IMR-90 (cell line): ENCODE data around the gene TMEM200A. TPM values are rescaled to one million over a fixed set of nuclear protein-coding genes. Genes with fewer than 3 reads are reported as not detected.

ENCODE experiments used
- ATAC-seq: fragments of 200-7000 bp; cut with Tn5 transposase; 2 replicates; pipeline ENCODE4 v1.9.1; 2020; ENCODE audit warnings: low read depth, mild to moderate bottlenecking, moderate library complexity
- BruUV-seq: library from RNA; stranded (reverse); fragments of 400-500 nt; replicated peaks from 2 replicates; lab custom pipeline; 2021; lab: Mats Ljungman, UMichigan
- CTCF ChIA-PET: fragments of 300-600 bp; formaldehyde crosslinking; extraction: SDS; loops from one replicate; lab custom pipeline; 2021; ENCODE audit warnings: antibody characterized with exemption; lab: Yijun Ruan, JAX
- POLR2A ChIA-PET: fragments of 300-600 bp; sonication (Branson Sonifier 250); formaldehyde crosslinking; loops from one replicate; lab custom pipeline; 2022; ENCODE audit warnings: antibody characterized with exemption; ENCODE audit not compliant: unreplicated experiment; lab: Charles Lee
- DNase-seq: peaks from one replicate; pipeline ENCODE4 v3.0.0; 2013
- H2AFZ ChIP-seq: replicated peaks from 2 replicates; pipeline ENCODE3; 2013; ENCODE audit warnings: low read length, mild to moderate bottlenecking; ENCODE audit not compliant: poor library complexity
- H2AK5ac ChIP-seq: 2 replicates; pipeline ENCODE4 v1.6.1; 2013; ENCODE audit warnings: low read depth, low read length, inconsistent platforms
- H2AK9ac ChIP-seq: replicated peaks from 2 replicates; pipeline ENCODE3; 2013; ENCODE audit warnings: mild to moderate bottlenecking, low read depth, low read length, moderate library complexity; ENCODE audit not compliant: poor library complexity
- H2BK120ac ChIP-seq: 2 replicates; pipeline ENCODE4 v1.6.1; 2013; ENCODE audit warnings: low read depth, low read length, inconsistent platforms
- H2BK15ac ChIP-seq: 3 replicates; pipeline ENCODE4 v1.6.1; 2013; ENCODE audit warnings: low read depth, low read length, inconsistent platforms
- H2BK20ac ChIP-seq: 2 replicates; pipeline ENCODE4 v1.6.1; 2013; ENCODE audit warnings: low read depth, mild to moderate bottlenecking, inconsistent platforms, low read length, moderate library complexity
- H2BK5ac ChIP-seq: 2 replicates; pipeline ENCODE4 v1.6.1; 2013; ENCODE audit warnings: mild to moderate bottlenecking, low read depth, low read length, inconsistent platforms; ENCODE audit not compliant: poor library complexity, severe bottlenecking
- H3K14ac ChIP-seq: replicated peaks from 2 replicates; pipeline ENCODE4 v1.6.1; 2013; ENCODE audit warnings: low read depth, low read length, inconsistent platforms
- H3K18ac ChIP-seq: 2 replicates; pipeline ENCODE4 v1.6.1; 2013; ENCODE audit warnings: low read depth, low read length, control low read depth
- H3K23ac ChIP-seq: 2 replicates; pipeline ENCODE4 v1.6.1; 2013; ENCODE audit warnings: low read depth, low read length, inconsistent platforms
- H3K27ac ChIP-seq: 2 replicates; pipeline ENCODE4 v1.5.1; 2013; ENCODE audit warnings: mild to moderate bottlenecking, control low read depth, low read length; ENCODE audit not compliant: insufficient read depth
- H3K27me3 ChIP-seq: 2 replicates; pipeline ENCODE4 v1.6.1; 2013; ENCODE audit warnings: low read length; ENCODE audit not compliant: control insufficient read depth, insufficient read depth
- H3K36me3 ChIP-seq: 2 replicates; pipeline ENCODE4 v1.6.1; 2013; ENCODE audit warnings: low read length, mixed read lengths; ENCODE audit not compliant: control insufficient read depth, insufficient read depth
- H3K4ac ChIP-seq: 2 replicates; pipeline ENCODE4 v1.6.1; 2013; ENCODE audit warnings: low read depth, low read length, inconsistent platforms
- H3K4me1 ChIP-seq: 2 replicates; pipeline ENCODE4 v1.6.1; 2013; ENCODE audit warnings: low read length, mixed read lengths; ENCODE audit not compliant: control insufficient read depth, insufficient read depth
- H3K4me2 ChIP-seq: 2 replicates; pipeline ENCODE4 v1.6.1; 2013; ENCODE audit warnings: low read depth, mild to moderate bottlenecking, control low read depth, low read length, moderate library complexity
- H3K4me3 ChIP-seq: 2 replicates; pipeline ENCODE4 v1.5.1; 2013; ENCODE audit warnings: low read depth, mild to moderate bottlenecking, control low read depth, low read length, moderate library complexity; ENCODE audit not compliant: insufficient read depth
- H3K56ac ChIP-seq: 2 replicates; pipeline ENCODE4 v1.6.1; 2013; ENCODE audit warnings: low read length, inconsistent platforms; ENCODE audit not compliant: insufficient read depth; ENCODE audit errors: extremely low read depth
- H3K79me1 ChIP-seq, 2 experiments: 2 replicates each; pipeline ENCODE4 v1.6.1; 2013; ENCODE audit warnings: low read length in 2 of 2, inconsistent platforms in 1 of 2, low read depth in 1 of 2
- H3K9ac ChIP-seq: 2 replicates; pipeline ENCODE4 v1.6.1; 2013; ENCODE audit warnings: low read depth, low read length, control low read depth
- H3K9me1 ChIP-seq: 2 replicates; pipeline ENCODE4 v1.6.1; 2013; ENCODE audit warnings: low read length, inconsistent platforms; ENCODE audit not compliant: insufficient read depth
- H3K9me3 ChIP-seq: 2 replicates; pipeline ENCODE4 v1.6.1; 2013; ENCODE audit warnings: low read length; ENCODE audit not compliant: control insufficient read depth, insufficient read depth
- H4K20me1 ChIP-seq: 2 replicates; pipeline ENCODE4 v1.6.1; 2013; ENCODE audit warnings: low read length, inconsistent platforms; ENCODE audit not compliant: insufficient read depth
- H4K5ac ChIP-seq: 2 replicates; pipeline ENCODE4 v1.6.1; 2013; ENCODE audit warnings: mild to moderate bottlenecking, low read depth, low read length, control low read depth
- H4K8ac ChIP-seq, 2 experiments: 2 replicates each; pipeline ENCODE4 v1.6.1; 2013; ENCODE audit warnings: low read depth in 2 of 2, low read length in 2 of 2, control low read depth in 1 of 2, inconsistent platforms in 1 of 2
- H4K91ac ChIP-seq: 2 replicates; pipeline ENCODE4 v1.6.1; 2013; ENCODE audit warnings: low read depth, low read length, inconsistent platforms; ENCODE audit not compliant: insufficient read depth
- BHLHE40 ChIP-seq: fragments of 150-350 bp; IDR thresholded peaks from 2 replicates; pipeline ENCODE4 v1.6.1; 2016; ENCODE audit warnings: mild to moderate bottlenecking, low read depth, low read length
- CEBPB ChIP-seq: IDR thresholded peaks from 2 replicates; pipeline ENCODE4 v1.6.1; 2012; ENCODE audit warnings: low read depth, low read length, improper control_type of control experiment
- CHD1 ChIP-seq: IDR thresholded peaks from 2 replicates; pipeline ENCODE4 v1.6.1; 2012; ENCODE audit warnings: low read depth, low read length, improper control_type of control experiment
- ELK1 ChIP-seq: fragments of 150-350 bp; IDR thresholded peaks from 2 replicates; pipeline ENCODE4 v1.6.1; 2016; ENCODE audit warnings: low read depth, mild to moderate bottlenecking, low read length, moderate library complexity, borderline replicate concordance
- FOS ChIP-seq: fragments of 150-350 bp; IDR thresholded peaks from 2 replicates; pipeline ENCODE4 v1.6.1; 2016; ENCODE audit warnings: low read depth, low read length
- MAFK ChIP-seq: IDR thresholded peaks from 2 replicates; pipeline ENCODE4 v1.6.1; 2012; ENCODE audit warnings: low read depth, low read length, improper control_type of control experiment
- MAZ ChIP-seq: IDR thresholded peaks from 2 replicates; pipeline ENCODE4 v1.6.1; 2012; ENCODE audit warnings: low read depth, mild to moderate bottlenecking, low read length, improper control_type of control experiment, moderate library complexity, borderline replicate concordance
- MXI1 ChIP-seq: IDR thresholded peaks from 2 replicates; pipeline ENCODE4 v1.6.1; 2012; ENCODE audit warnings: low read depth, mild to moderate bottlenecking, low read length, moderate library complexity, borderline replicate concordance
- NFE2L2 ChIP-seq: fragments of 150-350 bp; IDR thresholded peaks from 2 replicates; pipeline ENCODE4 v1.6.1; 2016; ENCODE audit warnings: low read depth, mild to moderate bottlenecking, low read length
- POLR2A ChIP-seq: IDR thresholded peaks from 2 replicates; pipeline ENCODE4 v1.6.1; 2012; ENCODE audit warnings: mild to moderate bottlenecking, low read depth, low read length
- RAD21 ChIP-seq: IDR thresholded peaks from 2 replicates; pipeline ENCODE4 v1.6.1; 2012; ENCODE audit warnings: low read length, improper control_type of control experiment
- RCOR1 ChIP-seq: IDR thresholded peaks from 2 replicates; pipeline ENCODE4 v1.6.1; 2012; ENCODE audit warnings: mild to moderate bottlenecking, low read length, improper control_type of control experiment; ENCODE audit not compliant: insufficient replicate concordance
- RFX5 ChIP-seq: IDR thresholded peaks from 2 replicates; pipeline ENCODE4 v1.8.0; 2012; ENCODE audit warnings: low read depth, mild to moderate bottlenecking, low read length, moderate library complexity
- SMC3 ChIP-seq: fragments of 150-350 bp; IDR thresholded peaks from 2 replicates; pipeline ENCODE4 v1.6.1; 2016; ENCODE audit warnings: low read depth, mild to moderate bottlenecking, antibody characterized with exemption, low read length, moderate library complexity
- USF2 ChIP-seq: fragments of 150-350 bp; IDR thresholded peaks from 2 replicates; pipeline ENCODE4 v1.6.1; 2017; ENCODE audit warnings: mild to moderate bottlenecking, antibody characterized with exemption, low read length, low read depth
- WGBS, 2 experiments: methylation state at CpG; one replicate each; pipeline versions ENCODE4 v1.1.5 to v1.1.7; 2013; ENCODE audit warnings: missing lambda C conversion rate in 2 of 2; ENCODE audit not compliant: insufficient read length in 1 of 2; ENCODE audit errors: extremely low coverage in 2 of 2; 5-methylcytosine and 5-hydroxymethylcytosine counted together
- dilution Hi-C: fragments of 300-500 bp; cut with HindIII; formaldehyde crosslinking; loops from one replicate; pipeline ENCODE4 v1.14.3; 2018; ENCODE audit warnings: low sequenced_read_pairs; ENCODE audit not compliant: unreplicated experiment
- in situ Hi-C: fragments of 300-500 bp; cut with MboI; formaldehyde crosslinking; loops from 3 replicates; pipeline ENCODE4 v1.14.3; 2019; ENCODE audit warnings: low sequenced_read_pairs, inconsistent platforms, mixed read lengths
- intact Hi-C: fragments of 100-400 bp; cut with micrococcal nuclease; formaldehyde crosslinking; loops from 2 replicates; pipeline ENCODE4 v1.10.0; 2022
- polyA plus RNA-seq, 3 experiments: library from polyadenylated mRNA; depleted of rRNA; stranded (reverse); fragments of >200 nt; gene quantifications; 2 replicates each; pipeline ENCODE4 v1.2.3, GENCODE V29; 2012; ENCODE audit warnings: low replicate concordance in 1 of 3
- total RNA-seq: library from RNA; depleted of rRNA; stranded (reverse); fragments of >200 nt; gene quantifications from 2 replicates; pipeline ENCODE4 v1.2.3, GENCODE V29; 2012
- TF ChIP-seq, protein P1 (sequence below): conservative IDR thresholded peaks from 2 replicates; pipeline ENCODE4 v1.5.1; 2012; ENCODE audit warnings: mild to moderate bottlenecking, low read depth, low read length, improper control_type of control experiment

TMEM200A gene
- total and polyA plus RNA-seq, 2 of the 4 experiments (the other 2 are of a cell fraction), result 22.8 to 37.1 TPM

DNA sequence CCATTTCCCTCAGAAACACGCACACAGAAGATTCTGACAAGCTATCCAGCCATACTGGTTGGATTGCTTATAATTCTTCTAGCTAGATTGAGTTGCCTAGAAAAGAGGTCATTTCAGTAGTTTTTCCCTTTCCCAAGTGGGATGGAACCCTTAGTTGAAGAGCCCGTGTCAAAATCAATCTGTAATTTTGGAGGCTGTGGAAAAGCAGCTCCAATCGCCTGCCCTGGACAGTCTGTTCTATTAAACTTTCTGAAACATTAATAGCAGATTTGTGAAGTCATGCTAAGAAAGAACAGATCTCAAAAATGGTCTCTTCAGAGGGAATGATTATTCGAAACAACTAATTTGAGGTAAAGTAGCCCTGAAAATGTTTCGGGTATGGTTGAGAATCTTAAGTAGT lies 29.3 kb downstream of the TMEM200A start:
- Histone ChIP-seq H2BK120ac (no peak overlapping the region), H3K4me1 (no peaks in the 10 kb centered on the region; the same call in 1 of the 2 replicates), H4K20me1 (no peaks in the 10 kb centered on the region), H2AK9ac (no peak overlapping the region), H3K9me1 (no peaks in the 10 kb centered on the region), H2BK20ac (no peak overlapping the region), H4K5ac (no peak overlapping the region), H3K4me2 (no peak overlapping the region), H2AK5ac (no peak overlapping the region), H4K8ac (no peak overlapping the region), H3K27me3 (no peaks in the 10 kb centered on the region), H3K14ac (no peak overlapping the region), H3K27ac (no peak overlapping the region), H3K9me3 (no peaks in the 10 kb centered on the region), H3K18ac (no peak overlapping the region), H2AFZ (no peak overlapping the region), H3K36me3 (no peaks in the 10 kb centered on the region), H2BK15ac (no peak overlapping the region), H3K79me1 (peaks cover 5 to 33% of the 10 kb centered on the region in 2 experiments; a peak in 3 of 4 replicates), H3K23ac (no peak overlapping the region), H4K91ac (no peak overlapping the region), H3K4me3 (no peak overlapping the region), H3K56ac (no peak overlapping the region), H3K4ac (no peak overlapping the region), H3K9ac (no peak overlapping the region), H2BK5ac (no peak overlapping the region)
- intact Hi-C loops, result no loop called here
- TF ChIP-seq RCOR1 (no peak), MXI1 (no peak), CEBPB (no peak), SMC3 (no peak), USF2 (no peak), RFX5 (no peak), FOS (no peak), RAD21 (no peak), BHLHE40 (no peak), CHD1 (no peak), ELK1 (no peak), MAZ (no peak), POLR2A (no peak), MAFK (no peak), NFE2L2 (no peak)
- TF ChIP-seq, protein P1, sequence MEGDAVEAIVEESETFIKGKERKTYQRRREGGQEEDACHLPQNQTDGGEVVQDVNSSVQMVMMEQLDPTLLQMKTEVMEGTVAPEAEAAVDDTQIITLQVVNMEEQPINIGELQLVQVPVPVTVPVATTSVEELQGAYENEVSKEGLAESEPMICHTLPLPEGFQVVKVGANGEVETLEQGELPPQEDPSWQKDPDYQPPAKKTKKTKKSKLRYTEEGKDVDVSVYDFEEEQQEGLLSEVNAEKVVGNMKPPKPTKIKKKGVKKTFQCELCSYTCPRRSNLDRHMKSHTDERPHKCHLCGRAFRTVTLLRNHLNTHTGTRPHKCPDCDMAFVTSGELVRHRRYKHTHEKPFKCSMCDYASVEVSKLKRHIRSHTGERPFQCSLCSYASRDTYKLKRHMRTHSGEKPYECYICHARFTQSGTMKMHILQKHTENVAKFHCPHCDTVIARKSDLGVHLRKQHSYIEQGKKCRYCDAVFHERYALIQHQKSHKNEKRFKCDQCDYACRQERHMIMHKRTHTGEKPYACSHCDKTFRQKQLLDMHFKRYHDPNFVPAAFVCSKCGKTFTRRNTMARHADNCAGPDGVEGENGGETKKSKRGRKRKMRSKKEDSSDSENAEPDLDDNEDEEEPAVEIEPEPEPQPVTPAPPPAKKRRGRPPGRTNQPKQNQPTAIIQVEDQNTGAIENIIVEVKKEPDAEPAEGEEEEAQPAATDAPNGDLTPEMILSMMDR, result no peak
- ATAC-seq (no peak), DNase-seq (no peak)
- BruUV-seq, result no TSS peak
- no CpG with 5 or more reads among the region's 5 CpGs for WGBS, 2 experiments
- in situ Hi-C loops, result no loop called here
- POLR2A ChIA-PET, result no interaction called here
- CTCF ChIA-PET, result interaction anchor here (1.4 kb wide), 1 partner anchor 9 kb away, joined by 4 read pairs; no protein-coding TSS in a partner anchor
- dilution Hi-C loops, result no loop called here
